HepG2 (cell line): Measurements from ENCODE around the gene GDF9. TPM values are rescaled to one million over a fixed set of nuclear protein-coding genes. Genes with fewer than 3 reads are reported as not detected.

ENCODE experiments used
- AGO2 ChIP-seq: fragments of 200-400 bp; formaldehyde crosslinking; optimal IDR thresholded peaks from 2 replicates; pipeline ENCODE3; 2017; ENCODE audit warnings: mild to moderate bottlenecking, low read depth, low read length, moderate library complexity
- BATF2 ChIP-seq: sonication (generic); formaldehyde crosslinking; IDR thresholded peaks from 2 replicates; pipeline ENCODE4 v1.8.0; 2022; ENCODE audit warnings: mild to moderate bottlenecking, missing genetic modification reagents, moderate library complexity
- DRAP1 ChIP-seq: IDR thresholded peaks from 2 replicates; pipeline ENCODE4 v1.6.1; 2016; ENCODE audit warnings: missing genetic modification reagents, missing compliant biosample characterization
- GTF3A ChIP-seq: sonication (generic); formaldehyde crosslinking; conservative IDR thresholded peaks from 2 replicates; pipeline ENCODE4 v1.4.0; 2020; ENCODE audit warnings: mild to moderate bottlenecking, missing genetic modification reagents
- IKZF4 ChIP-seq: sonication (generic); formaldehyde crosslinking; IDR thresholded peaks from 2 replicates; pipeline ENCODE4 v1.5.1; 2020; ENCODE audit warnings: borderline replicate concordance, mild to moderate bottlenecking, low read depth, missing genetic modification reagents; ENCODE audit errors: not compliant biosample characterization
- NFRKB ChIP-seq: fragments of 450-650 bp; IDR thresholded peaks from 2 replicates; pipeline ENCODE4 v1.6.1; 2017
- PAX8 ChIP-seq: sonication (generic); formaldehyde crosslinking; IDR thresholded peaks from 2 replicates; pipeline ENCODE4 v1.8.0; 2022; ENCODE audit warnings: mild to moderate bottlenecking, missing genetic modification reagents, borderline replicate concordance
- RARA ChIP-seq: IDR thresholded peaks from 2 replicates; pipeline ENCODE4 v1.6.1; 2016; ENCODE audit warnings: missing genetic modification reagents, missing compliant biosample characterization
- RFX1 ChIP-seq: fragments of 450-650 bp; IDR thresholded peaks from 2 replicates; pipeline ENCODE4 v1.6.1; 2017
- SETDB1 ChIP-seq: sonication (generic); formaldehyde crosslinking; IDR thresholded peaks from 2 replicates; pipeline ENCODE4 v1.5.1; 2020; ENCODE audit warnings: missing genetic modification reagents, mild to moderate bottlenecking, borderline replicate concordance
- TCF7 ChIP-seq: sonication (generic); IDR thresholded peaks from 2 replicates; pipeline ENCODE4 v1.6.1; 2016; ENCODE audit warnings: antibody characterized with exemption, low read depth
- TCF7L2 ChIP-seq: IDR thresholded peaks from 2 replicates; pipeline ENCODE4 v1.6.1; 2011; ENCODE audit warnings: mild to moderate bottlenecking, low read depth, low read length, moderate library complexity
- ZBTB1 ChIP-seq: sonication (generic); formaldehyde crosslinking; IDR thresholded peaks from 2 replicates; pipeline ENCODE4 v1.4.0; 2020; ENCODE audit warnings: missing genetic modification reagents, borderline replicate concordance
- ZBTB20 ChIP-seq: sonication (generic); formaldehyde crosslinking; IDR thresholded peaks from 2 replicates; pipeline ENCODE4 v1.8.1; 2023; ENCODE audit warnings: missing genetic modification reagents, low read depth, mild to moderate bottlenecking, borderline replicate concordance
- ZBTB34 ChIP-seq: sonication (generic); formaldehyde crosslinking; IDR thresholded peaks from 2 replicates; pipeline ENCODE4 v1.8.0; 2022; ENCODE audit warnings: mild to moderate bottlenecking, missing genetic modification reagents
- ZNF484 ChIP-seq: sonication (generic); formaldehyde crosslinking; IDR thresholded peaks from 2 replicates; pipeline ENCODE4 v1.5.1; 2020; ENCODE audit warnings: mild to moderate bottlenecking, low read depth, missing genetic modification reagents, borderline replicate concordance
- ZNF501 ChIP-seq: sonication (generic); formaldehyde crosslinking; IDR thresholded peaks from 2 replicates; pipeline ENCODE4 v1.5.1; 2020; ENCODE audit warnings: mild to moderate bottlenecking, moderate library complexity, missing genetic modification reagents
- ZNF503 ChIP-seq: sonication (generic); formaldehyde crosslinking; IDR thresholded peaks from 2 replicates; pipeline ENCODE4 v1.4.0; 2020; ENCODE audit warnings: missing genetic modification reagents
- ZNF562 ChIP-seq: sonication (generic); formaldehyde crosslinking; IDR thresholded peaks from 2 replicates; pipeline ENCODE4 v1.8.0; 2022; ENCODE audit warnings: missing genetic modification reagents, borderline replicate concordance
- ZNF639 ChIP-seq: conservative IDR thresholded peaks from 2 replicates; pipeline ENCODE4 v1.6.1; 2018; ENCODE audit warnings: missing genetic modification reagents
- ZNF841 ChIP-seq: sonication (generic); formaldehyde crosslinking; IDR thresholded peaks from 2 replicates; pipeline ENCODE4 v1.8.1; 2023; ENCODE audit warnings: missing genetic modification reagents, borderline replicate concordance
- ZSCAN5A ChIP-seq: sonication (generic); formaldehyde crosslinking; IDR thresholded peaks from 2 replicates; pipeline ENCODE4 v1.8.0; 2022; ENCODE audit warnings: mild to moderate bottlenecking, missing genetic modification reagents, borderline replicate concordance
- ZZZ3 ChIP-seq: sonication (generic); formaldehyde crosslinking; IDR thresholded peaks from 2 replicates; pipeline ENCODE4 v1.4.0; 2020; ENCODE audit warnings: missing genetic modification reagents, mild to moderate bottlenecking, borderline replicate concordance
- polyA plus RNA-seq, 8 experiments: library from polyadenylated mRNA; depleted of rRNA in 3 of 8; stranded (reverse) in 7 of 8; unstranded in 1 of 8; fragments of >200 nt; fragmentation: Illumina TruSeq in 4 of 8; extraction: Trizol in 4 of 8; gene quantifications; 2 replicates each; pipeline versions ENCODE4 v1.2.1 to v1.2.3, GENCODE V29; 2011 to 2016; ENCODE audit warnings: low read depth in 4 of 8, missing spikeins in 1 of 8, mixed read lengths in 1 of 8; ENCODE audit not compliant: insufficient read depth in 1 of 8
- total RNA-seq, 5 experiments: library from RNA; depleted of rRNA; stranded (reverse); fragments of >200 nt; fragmentation: Illumina TruSeq; extraction: Trizol; gene quantifications; 2 replicates each; pipeline ENCODE4 v1.2.3, GENCODE V29; 2016; ENCODE audit warnings: low read depth in 1 of 5

The GDF9 gene
- total and polyA plus RNA-seq, 2 of the 13 experiments (the other 11 are each of a cell fraction or from before 2014, with no cell fraction given) = 0.33 to 0.38 TPM

- TF ChIP-seq ZNF639 (CRISPR knock-in tag) (no peak), ZNF501 (CRISPR knock-in tag) (peak; percentile 53), RARA (CRISPR knock-in tag) (peak; percentile 52), DRAP1 (CRISPR knock-in tag) (peak; percentile 73), AGO2 (peak; percentile 16), NFRKB (no peak), IKZF4 (CRISPR knock-in tag) (peak; percentile 68), ZBTB34 (CRISPR knock-in tag) (no peak), GTF3A (CRISPR knock-in tag) (no peak), SETDB1 (CRISPR knock-in tag) (no peak), ZZZ3 (CRISPR knock-in tag) (no peak), PAX8 (CRISPR knock-in tag) (no peak), ZSCAN5A (CRISPR knock-in tag) (no peak), ZNF503 (CRISPR knock-in tag) (no peak), ZBTB1 (no peak), RFX1 (no peak), BATF2 (CRISPR knock-in tag) (peak; percentile 46), TCF7 (no peak; the same call in 1 of the 2 replicates), ZBTB20 (0 out of 2 replicates have a peak, but pooled peaks have one; percentile 19), ZNF562 (no peak), ZNF841 (no peak), ZNF484 (CRISPR knock-in tag) (no peak), TCF7L2 (no peak)
Observed at GRCh38 chr5:132830436-132831094, 35.7 kb downstream of the GDF9 start, which contains the start of gene SHROOM1 (continued).
